Vagina (tissue), 2 donors: ENCODE measurements around the gene FES. TPM values are rescaled to one million over a fixed set of nuclear protein-coding genes. Genes with fewer than 3 reads are reported as not detected.

ENCODE experiments used
- DNase-seq, 2 donors: peaks; one replicate each; pipeline ENCODE4 v3.0.0-alpha.2; 2017; ENCODE audit errors: extremely low spot score in 2 of 2
- H3K27ac ChIP-seq: fragments of 200-600 bp; sonication (generic); one replicate; pipeline ENCODE4 v1.5.1; 2019
- H3K27me3 ChIP-seq: fragments of 200-600 bp; sonication (generic); one replicate; pipeline ENCODE4 v1.5.1; 2019
- H3K36me3 ChIP-seq, 2 donors: fragments of 200-600 bp; sonication (generic); one replicate each; pipeline ENCODE4 v1.5.1; 2017 to 2019
- H3K4me1 ChIP-seq: fragments of 200-600 bp; sonication (generic); one replicate; pipeline ENCODE4 v1.5.1; 2019
- H3K4me3 ChIP-seq, 2 donors: fragments of 200-600 bp; sonication (generic); 1 replicate in 1 of 2; 2 replicates in 1 of 2; pipeline ENCODE4 v1.5.1; 2016 to 2019
- H3K9me3 ChIP-seq: fragments of 200-600 bp; sonication (generic); one replicate; pipeline ENCODE4 v1.5.1; 2019
- CTCF ChIP-seq, 3 experiments: fragments of 450-650 bp in 2 of 3; fragments of 200-600 bp in 1 of 3; sonication (generic) in 1 of 3; IDR thresholded peaks; one replicate each; pipeline ENCODE4 v1.5.1; 2017 to 2019; ENCODE audit warnings: antibody characterized with exemption in 3 of 3, mild to moderate bottlenecking in 2 of 3, moderate library complexity in 2 of 3
- POLR2A ChIP-seq, 2 donors: fragments of 450-650 bp; IDR thresholded peaks; one replicate each; pipeline ENCODE4 v1.6.1; 2017; ENCODE audit warnings: antibody characterized with exemption in 2 of 2, mild to moderate bottlenecking in 2 of 2, moderate library complexity in 2 of 2
- POLR2AphosphoS5 ChIP-seq, 2 donors: sonication (generic); formaldehyde crosslinking; IDR thresholded peaks; one replicate each; pipeline ENCODE4 v1.9.0; 2017; ENCODE audit warnings: antibody characterized with exemption in 2 of 2, mild to moderate bottlenecking in 2 of 2, low read depth in 1 of 2; ENCODE audit not compliant: insufficient read depth in 1 of 2
- intact Hi-C: fragments of 100-400 bp; cut with DNase I; formaldehyde crosslinking; loops from one replicate; pipeline ENCODE4 v1.15.1; 2023
- total RNA-seq: library from RNA; depleted of rRNA; stranded (reverse); fragments of >200 nt; gene quantifications from one replicate; pipeline ENCODE4 v1.2.3, GENCODE V29; 2016

The FES gene
- total RNA-seq, 1 donor from 2014 or later = 47.4 TPM

- H3K27ac ChIP-seq = no peak overlapping the region
- H3K9me3 ChIP-seq = no peaks in the 10 kb centered on the region
- no peak for DNase-seq
- no peak overlapping the region for H3K4me3 ChIP-seq
- no peaks in the 10 kb centered on the region for H3K36me3 ChIP-seq
- no peaks in the 10 kb centered on the region for H3K27me3 ChIP-seq
- intact Hi-C loops = no loop called here
- H3K4me1 ChIP-seq = no peaks in the 10 kb centered on the region
- TF ChIP-seq POLR2A (IDR thresholded peaks at IDR 0.05) (no peak), POLR2AphosphoS5 (IDR thresholded peaks at IDR 0.05; ENCODE audit: insufficient read depth in 1 of 2, low read depth in 1 of 2) (peak in 1 of 2 donors; percentile 39), CTCF (IDR thresholded peaks at IDR 0.05) (no peak)
Measured at GRCh38 chr15:90860942-90861675, 23.2 kb upstream of the FES start.

- H3K36me3 ChIP-seq = no peaks in the 10 kb centered on the region
- H3K4me1 ChIP-seq = no peaks in the 10 kb centered on the region
- no peak overlapping the region for H3K27ac ChIP-seq
- no peak overlapping the region for H3K4me3 ChIP-seq
- no peaks in the 10 kb centered on the region for H3K27me3 ChIP-seq
- no peak for DNase-seq
- TF ChIP-seq POLR2AphosphoS5 (IDR thresholded peaks at IDR 0.05; ENCODE audit: insufficient read depth in 1 of 2, low read depth in 1 of 2) (no peak), CTCF (IDR thresholded peaks at IDR 0.05) (no peak), POLR2A (IDR thresholded peaks at IDR 0.05) (no peak)
- intact Hi-C loops = no loop called here
- H3K9me3 ChIP-seq = no peaks in the 10 kb centered on the region
Measured at GRCh38 chr15:90862487-90862886, 21.8 kb upstream of the FES start.

GRCh38 chr15:90862964-90863778 is 21.1 kb upstream of the FES start:
- no peak for DNase-seq
- no peak overlapping the region for H3K27ac ChIP-seq
- peaks cover 5% of the 10 kb centered on the region for H3K4me1 ChIP-seq
- H3K27me3 ChIP-seq = no peaks in the 10 kb centered on the region
- intact Hi-C loops = no loop called here
- H3K9me3 ChIP-seq = no peaks in the 10 kb centered on the region
- H3K36me3 ChIP-seq = no peaks in the 10 kb centered on the region
- TF ChIP-seq CTCF (IDR thresholded peaks at IDR 0.05) = no peak
- no peak for TF ChIP-seq POLR2A (IDR thresholded peaks at IDR 0.05)
- no peak for TF ChIP-seq POLR2AphosphoS5 (IDR thresholded peaks at IDR 0.05; ENCODE audit: insufficient read depth in 1 of 2, low read depth in 1 of 2)
- H3K4me3 ChIP-seq = no peak overlapping the region

GRCh38 chr15:90863987-90864386 is 20.3 kb upstream of the FES start:
- TF ChIP-seq CTCF (IDR thresholded peaks at IDR 0.05) (no peak), POLR2A (IDR thresholded peaks at IDR 0.05) (no peak), POLR2AphosphoS5 (IDR thresholded peaks at IDR 0.05; ENCODE audit: insufficient read depth in 1 of 2, low read depth in 1 of 2) (no peak)
- Histone ChIP-seq H3K4me3 (no peak overlapping the region), H3K9me3 (no peaks in the 10 kb centered on the region), H3K27ac (no peak overlapping the region), H3K36me3 (no peaks in the 10 kb centered on the region), H3K4me1 (peaks cover 12% of the 10 kb centered on the region), H3K27me3 (no peaks in the 10 kb centered on the region)
- DNase-seq = no peak
- intact Hi-C loops = loop anchor here (2.0 kb wide), 1 partner anchor 63 kb away; no protein-coding TSS in a partner anchor
